ENCODE measurements around the gene FAM200C.
A peak's percentile ranks its signal among the peaks of the same experiment; 100 is the strongest.

Gene FAM200C

DNA sequence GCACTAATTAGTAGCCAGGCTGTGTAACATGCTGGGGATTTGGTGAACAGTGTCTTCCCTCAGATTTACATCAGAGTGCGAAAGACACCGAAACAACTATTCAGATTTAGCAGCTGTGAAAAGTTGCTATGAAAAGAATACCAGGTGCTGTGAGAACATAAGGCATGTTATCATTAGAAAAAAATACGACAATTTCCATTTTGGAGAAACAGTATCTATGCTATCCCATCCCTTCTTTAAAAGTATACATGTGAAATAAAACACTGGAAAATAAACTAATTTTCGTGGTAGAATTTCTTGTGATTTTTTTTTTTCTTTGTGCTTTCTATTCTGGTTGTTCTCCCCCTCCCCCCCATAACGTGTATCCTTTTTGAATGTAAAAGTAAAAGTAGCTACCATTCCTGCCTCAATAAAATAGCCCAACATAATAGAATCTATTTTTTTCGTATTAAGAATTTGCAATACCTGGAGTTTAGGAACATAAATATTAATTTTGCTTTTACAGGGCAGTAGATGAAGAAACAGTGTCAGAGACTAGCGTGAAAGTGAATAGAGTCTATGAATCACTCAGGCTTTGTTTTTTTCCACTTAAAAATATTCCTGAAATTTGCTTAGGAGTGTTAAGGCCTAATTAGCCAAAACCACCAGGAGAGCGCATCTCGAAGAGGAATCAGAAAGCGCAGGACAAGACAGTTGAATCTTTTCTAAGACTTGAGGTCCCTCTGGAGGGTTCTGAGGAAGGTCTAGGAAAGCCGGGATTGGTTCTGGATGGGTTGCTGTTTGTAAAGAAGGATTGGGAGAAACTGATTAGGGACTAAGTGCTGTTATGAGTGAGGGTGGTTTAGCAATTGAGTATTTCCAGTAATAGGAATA is 19.8 kb upstream of the FAM200C start:
- ATAC-seq (no peak), DNase-seq (no peak)

DNA sequence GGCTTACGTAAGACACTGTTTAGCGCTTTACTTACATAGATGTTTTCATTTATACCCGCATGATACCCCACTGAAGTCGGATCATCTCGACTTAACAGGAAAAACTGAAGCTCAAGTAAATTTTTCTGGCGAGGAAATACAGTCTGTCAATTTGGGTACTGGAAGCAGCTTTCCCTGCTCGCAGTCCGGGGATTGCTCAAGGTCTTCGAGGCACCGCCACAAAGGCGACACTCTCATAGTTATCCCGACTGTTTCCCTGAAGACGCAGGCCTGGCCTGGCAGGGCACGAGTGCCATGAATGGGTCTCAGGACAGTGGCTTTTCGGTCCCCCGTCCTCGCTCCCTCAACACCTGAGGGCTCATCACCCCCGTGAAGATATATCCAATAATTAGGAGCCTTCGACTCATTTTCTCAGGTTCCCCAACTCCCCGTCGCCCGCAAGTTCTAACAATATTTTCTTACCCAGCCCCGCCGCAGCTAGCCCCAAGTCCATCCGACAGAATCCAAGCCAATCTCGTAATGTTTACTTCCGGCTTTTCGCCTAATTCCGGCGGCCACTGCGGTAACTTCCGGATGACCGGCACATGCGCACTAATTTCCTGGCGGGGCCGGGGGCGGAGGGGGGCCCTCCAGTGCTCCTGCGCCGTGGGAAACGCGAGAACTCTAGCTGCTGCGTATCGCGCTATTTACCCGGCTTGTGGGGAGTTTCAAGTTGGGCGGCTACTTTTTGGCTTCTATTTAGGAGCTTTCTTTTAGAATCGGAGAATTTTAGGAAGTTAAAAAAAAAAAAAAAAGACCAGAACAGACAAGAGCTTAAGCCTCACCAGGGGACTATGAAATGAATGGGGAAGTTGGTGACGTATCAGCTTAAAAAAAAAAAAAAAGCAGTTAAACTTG is 19.0 kb upstream of the FAM200C start, which contains the start of gene SLU7:
Gene SLU7, minus strand, starts transcription at position 521 of the 897 bp plus-strand sequence. CDS start 3,787 bp downstream, outside the sequence.
- ATAC-seq (peak; percentile 86), DNase-seq (peak; percentile 95)

DNA sequence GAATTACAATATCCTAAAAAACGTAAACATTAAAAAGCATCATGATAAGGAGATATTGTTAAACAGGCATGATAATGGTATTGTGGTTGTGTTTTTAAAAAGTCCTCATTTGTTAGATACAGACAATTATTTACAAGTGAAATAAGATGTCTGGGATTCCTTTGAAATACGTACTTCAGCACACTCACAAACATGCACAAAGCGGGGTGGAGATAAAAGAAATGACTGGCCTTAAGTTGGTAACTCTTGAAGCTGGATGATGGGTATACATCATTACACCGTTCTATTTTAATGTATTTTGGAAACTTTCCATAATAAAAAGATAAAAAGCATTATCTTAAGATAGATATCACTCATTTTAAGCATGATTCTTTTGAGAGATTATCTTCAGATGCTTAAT is 1.0 kb downstream of the FAM200C start:
- ATAC-seq (no peak), DNase-seq (no peak)

DNA sequence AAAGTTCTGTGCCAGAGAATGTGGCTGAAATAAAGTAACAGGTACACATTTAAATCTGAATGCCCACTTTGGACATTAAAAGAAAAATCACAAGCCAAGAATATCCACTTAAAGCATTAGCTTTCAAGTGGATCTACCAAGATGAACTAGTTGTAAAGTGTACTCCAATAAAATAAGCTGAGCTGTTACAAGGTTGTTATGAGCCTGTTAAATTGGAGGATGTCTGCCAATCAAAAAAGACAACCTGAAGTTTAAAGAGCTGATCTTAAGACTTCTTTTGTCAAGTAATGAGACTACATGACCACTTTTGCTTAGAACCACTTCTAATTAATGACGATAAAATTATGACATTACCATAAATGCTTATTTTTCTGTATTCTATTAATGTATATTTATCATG is 2.4 kb downstream of the FAM200C start:
- no peak for ATAC-seq
- DNase-seq = no peak

DNA sequence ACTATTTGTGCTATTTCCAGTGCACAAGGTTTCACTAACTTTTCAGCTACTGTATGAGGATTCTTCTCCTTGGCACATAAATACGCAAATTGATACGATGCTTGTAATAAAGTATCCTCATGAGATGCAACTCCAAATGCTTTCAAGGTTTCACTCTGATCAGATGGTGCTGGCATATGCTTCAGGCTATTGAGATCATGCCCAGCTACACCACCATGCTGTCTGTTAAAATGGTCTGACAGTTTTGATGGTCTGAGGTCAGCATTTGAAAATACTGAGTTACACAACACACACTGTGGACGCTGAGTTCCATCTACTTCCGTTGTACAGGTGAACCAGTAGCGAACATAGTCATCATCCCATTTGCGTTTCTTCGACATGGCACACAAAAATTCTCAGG is 4.7 kb downstream of the FAM200C start:
- ATAC-seq (no peak), DNase-seq (no peak)

DNA sequence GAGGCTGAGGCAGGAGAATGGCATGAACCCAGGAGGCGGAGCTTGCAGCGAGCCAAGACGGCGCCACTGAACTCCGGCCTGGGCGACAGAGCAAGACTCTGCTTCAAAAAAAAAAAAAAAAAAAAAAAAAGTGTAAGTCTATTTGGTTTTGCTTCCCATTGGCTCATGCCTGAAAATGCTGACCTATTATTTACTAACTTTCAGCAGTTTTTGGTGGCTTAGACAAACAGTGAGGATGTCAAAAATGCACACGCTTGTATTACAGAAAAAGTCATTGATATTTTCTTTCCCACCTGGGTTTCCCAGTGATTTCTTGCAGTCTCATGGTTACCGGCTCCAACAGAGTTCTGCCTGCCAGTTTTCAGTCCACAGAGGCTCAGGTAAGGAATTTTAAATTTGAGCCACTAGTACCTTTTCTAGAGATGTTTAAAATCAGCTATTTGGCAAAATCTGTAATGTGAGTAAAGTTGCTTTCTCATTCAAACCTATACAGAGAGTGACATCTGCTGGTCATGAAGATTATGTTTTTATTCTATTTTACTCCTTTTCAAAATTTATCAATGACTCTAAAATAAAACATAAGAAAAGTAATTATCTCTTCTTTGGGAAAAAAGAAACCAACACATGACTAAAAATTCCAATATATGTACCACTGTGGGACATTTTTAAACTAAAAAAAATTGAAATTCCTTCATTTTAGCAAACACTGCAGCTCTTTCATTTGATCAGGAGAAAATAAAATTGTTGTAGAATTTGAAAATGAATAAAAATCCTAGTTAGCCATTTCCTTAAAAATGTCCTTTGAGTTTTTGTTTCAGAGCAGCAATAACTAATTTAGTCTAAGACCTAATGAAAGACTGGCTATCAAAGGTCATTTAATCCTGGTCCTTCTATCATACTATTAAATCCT is 8.8 kb downstream of the FAM200C start:
- no peak for ATAC-seq
- no peak for DNase-seq

DNA sequence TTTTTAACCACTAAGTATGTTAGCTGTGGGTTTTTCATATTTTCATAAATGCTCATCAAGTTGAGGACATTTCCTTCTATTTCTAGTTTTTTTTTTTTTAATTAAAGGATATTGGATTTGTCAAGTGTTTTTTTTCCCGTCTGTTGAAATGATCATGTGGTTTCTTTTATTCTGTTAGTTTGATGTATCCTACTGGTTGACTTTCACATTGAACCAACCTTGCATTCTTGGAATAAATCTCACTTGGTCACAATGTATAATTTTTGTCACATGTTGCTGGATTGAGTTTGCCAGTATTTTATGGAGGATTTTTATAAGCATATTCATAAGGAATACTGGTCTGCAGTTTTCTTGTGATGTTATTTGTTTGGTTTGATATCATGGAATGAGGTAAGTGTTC is 12.4 kb downstream of the FAM200C start:
- no peak for DNase-seq

DNA sequence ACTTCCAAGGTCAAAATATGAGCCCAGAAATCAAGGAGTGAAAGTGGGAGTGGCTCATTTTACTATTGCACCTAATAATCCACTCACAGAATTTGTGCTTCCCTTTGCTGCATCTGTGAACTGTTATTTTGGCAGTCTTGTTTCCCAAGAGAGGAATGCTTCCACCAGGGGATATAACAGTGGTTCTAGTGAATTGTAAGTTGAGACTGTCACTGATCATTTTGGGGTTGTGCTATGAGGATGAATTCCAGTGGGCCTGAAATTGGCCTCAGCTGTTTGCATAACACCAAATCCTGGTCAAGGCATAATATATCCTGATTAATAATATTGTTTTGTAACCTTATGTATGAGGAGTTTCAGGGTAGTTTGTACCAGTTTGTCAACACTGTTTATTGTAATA is 14.4 kb downstream of the FAM200C start:
- ATAC-seq (no peak), DNase-seq (no peak)

More for the DNA sequence above, 12.4 kb downstream of the FAM200C start:
- no peak for ATAC-seq

DNA sequence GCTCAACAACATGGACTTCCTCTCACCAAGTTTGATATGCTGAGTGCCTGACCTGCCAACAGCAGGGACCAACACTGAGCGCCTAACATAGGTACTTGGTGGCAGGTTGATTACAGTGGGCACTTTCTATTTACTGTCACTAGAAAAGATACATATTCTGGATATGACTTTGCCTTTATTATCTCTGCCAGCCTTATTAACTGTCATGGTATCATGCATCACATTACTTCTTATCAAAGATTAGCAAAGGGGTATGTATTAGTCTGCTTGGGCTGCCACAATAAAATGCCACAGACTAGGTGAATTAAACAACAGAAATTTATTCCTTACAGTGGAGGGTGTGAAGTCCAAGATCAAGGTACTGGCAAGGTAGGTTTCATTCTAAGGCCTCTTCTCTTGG is 15.2 kb downstream of the FAM200C start:
- no peak for ATAC-seq
- DNase-seq = no peak

DNA sequence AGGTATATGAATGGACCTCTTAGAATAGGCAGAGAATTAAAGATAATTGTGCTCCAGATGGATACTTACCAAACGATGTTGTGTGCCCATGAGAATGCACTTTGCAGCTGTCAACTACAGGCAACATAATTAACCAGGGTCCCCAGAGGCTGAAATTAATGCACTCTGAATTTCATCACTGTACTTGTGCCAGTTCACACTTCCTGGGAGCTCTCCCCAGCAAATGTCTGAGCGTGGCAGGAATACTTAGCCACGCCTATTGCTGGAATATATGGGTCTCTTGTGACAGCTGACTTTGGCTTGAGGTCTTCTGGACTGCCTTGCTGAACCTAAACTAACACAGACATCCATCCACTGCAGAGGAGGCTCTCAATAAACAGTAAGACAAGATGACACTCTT is 17.5 kb downstream of the FAM200C start:
- DNase-seq = no peak

DNA sequence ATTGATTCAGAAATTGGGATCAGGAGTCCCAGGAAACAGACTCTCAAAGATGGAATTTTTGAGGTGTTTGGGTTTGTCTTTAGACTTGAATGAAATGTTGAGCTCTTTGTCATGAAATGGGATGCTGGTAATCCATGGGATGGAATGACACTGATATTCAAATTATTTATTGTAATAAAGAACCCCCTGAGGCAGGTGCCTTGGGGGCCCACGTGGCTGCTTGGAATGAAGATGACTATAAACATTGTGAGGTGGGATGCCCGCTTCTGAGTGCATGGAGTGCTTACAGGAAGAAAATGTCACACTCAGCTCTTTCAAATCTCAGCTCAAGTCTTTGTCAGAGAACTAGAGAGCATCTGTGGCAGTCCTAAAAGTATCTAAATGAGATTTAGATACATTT is 19.8 kb downstream of the FAM200C start:
- ATAC-seq (no peak), DNase-seq (no peak)

More for the DNA sequence above, 17.5 kb downstream of the FAM200C start:
- ATAC-seq = no peak

DNA sequence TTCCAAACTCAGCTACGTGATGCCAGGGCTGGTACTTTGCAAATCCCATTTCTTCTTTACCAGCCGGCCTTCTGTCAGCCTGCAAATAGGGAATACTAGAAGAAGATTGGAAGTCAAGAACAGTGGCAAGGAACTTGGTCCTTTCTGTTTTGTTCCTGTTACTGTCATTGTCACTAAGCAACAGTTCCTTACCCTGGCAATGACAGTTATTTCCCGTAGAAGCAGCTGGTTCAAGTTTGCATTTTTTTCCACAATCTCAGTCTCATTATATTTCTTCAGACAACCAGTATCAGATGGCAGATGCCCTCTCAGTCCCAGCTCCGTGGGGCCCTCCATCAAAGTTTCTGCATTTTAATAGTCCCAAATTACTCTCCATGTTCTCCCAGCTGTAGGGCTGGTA is 20.3 kb downstream of the FAM200C start:
- DNase-seq (no peak), ATAC-seq (no peak)

DNA sequence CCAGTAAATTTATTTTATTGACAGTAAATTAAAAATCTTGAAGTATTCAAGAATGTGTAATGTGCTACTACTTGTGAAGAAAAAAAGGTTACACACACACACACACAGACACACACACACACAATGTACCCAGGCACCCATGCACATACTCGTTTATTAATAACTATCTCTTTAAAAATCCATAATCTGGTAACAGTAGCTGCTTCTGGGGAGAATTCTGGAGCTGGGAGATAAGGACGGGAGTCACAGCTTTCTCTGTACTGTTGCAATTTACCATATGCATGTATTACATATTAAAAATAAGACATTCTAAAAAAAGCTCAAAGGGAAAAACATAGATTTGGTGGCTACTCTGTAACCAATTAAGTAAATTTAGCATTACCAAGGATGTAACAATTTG is 21.5 kb downstream of the FAM200C start:
- DNase-seq (no peak), ATAC-seq (no peak)

DNA sequence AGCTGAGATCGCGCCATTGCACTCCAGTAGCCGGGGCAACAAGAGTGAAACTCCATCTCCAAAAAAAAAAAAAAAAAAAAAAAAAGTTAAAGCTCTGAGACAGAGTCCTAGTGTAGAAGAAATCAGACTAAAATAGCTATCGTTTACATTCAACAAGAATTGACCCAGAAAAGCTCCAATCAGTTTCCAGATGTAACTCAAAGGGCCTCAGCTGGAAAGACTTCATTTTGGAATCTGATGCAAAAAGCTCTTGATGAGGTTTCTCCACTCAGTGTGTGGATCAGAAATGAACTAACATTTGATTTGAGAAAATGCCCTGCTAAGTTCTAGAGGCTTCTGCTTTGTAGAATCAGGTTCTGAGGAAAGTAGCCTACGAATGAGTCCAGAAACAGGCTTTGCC is 22.2 kb downstream of the FAM200C start:
- no peak for DNase-seq
- ATAC-seq = no peak

DNA sequence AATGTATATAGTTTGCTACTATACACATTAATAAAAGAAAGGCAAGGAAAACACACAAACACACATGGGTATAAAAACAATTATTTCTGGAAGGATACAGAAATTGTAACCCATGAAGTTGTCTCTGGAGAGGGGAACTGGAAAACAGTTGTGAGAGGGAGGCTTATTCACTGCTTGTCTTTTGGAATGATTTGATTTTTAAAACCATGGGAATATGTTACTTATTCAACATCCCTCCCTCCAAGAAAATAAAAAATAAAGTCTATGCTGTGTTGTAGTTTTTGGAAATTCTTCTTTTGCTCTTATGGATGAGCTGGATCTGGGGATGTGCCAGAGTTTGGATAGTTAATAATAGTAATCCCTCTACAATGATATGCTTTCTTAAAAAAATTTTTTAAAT is 23.4 kb downstream of the FAM200C start:
- DNase-seq (no peak), ATAC-seq (no peak)

DNA sequence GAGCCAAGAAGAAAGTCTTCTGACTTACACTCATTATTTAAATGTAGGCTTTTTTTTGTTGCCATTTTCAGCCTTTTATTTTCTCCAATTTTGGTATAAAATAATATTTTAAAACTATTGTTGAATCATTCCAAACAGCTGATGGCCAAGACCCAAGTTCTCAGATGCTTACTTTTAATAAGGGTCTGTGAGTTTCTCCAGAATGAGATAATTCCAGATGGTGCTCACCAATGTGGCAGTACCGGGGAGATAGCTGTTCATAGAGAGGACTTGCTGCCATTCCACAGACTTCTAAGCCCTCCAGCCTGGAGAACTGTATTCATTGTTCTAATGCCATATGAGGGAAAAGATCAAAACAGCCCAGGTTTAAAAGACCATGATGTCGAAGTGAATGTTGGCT is 24.2 kb downstream of the FAM200C start:
- ATAC-seq = no peak
- DNase-seq = no peak

DNA sequence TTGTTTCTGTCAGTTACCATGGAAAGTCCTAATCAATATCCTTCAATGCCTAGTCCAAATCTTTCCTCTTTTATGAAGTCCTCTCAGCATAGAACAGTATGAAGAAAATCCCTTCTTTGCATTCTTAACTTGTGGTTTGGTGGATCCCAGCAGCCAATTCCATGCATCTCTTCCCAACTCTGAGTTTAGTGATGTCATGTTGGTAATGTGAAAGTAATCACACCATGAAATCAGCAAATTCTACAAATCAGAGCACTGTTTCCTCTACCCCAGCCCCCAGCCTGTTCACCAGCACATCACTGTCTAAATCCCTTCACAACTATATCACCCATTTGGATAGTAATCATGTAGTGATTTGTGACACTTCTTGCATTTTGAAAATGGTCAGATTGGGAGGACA is 24.7 kb downstream of the FAM200C start:
- ATAC-seq (no peak), DNase-seq (no peak)

DNA sequence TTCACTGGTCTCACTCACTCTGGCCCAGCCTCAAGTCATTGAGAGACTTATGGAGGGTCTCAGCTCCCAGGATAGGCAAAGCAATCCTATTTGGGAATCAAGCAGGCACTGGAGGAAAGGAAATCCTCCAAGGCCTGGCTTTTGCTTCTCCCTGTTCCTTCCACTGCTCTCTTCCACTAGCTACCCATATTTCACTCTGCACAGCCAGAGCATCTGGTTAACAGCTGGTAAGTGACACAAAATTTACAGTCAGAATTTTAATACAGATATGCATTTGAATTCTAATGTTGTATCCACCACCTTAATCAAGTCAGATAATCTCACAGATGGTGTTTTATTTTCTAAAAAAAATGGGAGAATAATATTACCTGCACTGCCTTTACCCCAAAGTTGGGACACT is 28.6 kb downstream of the FAM200C start:
- no peak for ATAC-seq

DNA sequence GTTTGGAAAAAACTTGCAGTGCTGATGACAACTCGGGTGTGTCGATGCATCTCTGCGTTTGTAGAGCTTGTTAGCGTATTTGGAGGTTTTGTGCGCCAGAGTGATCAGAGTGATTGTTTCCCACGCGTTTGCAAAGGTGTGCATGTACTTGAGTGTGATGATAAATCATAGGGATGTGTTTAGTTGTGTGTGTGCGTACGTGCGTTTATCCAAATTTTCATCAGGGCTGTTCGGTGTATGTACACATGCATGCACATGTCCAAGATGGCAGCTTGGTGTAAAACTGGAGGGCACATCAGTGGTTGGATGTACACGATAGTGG is 29.2 kb downstream of the FAM200C start:
- no peak for DNase-seq
- peak; percentile 24 for ATAC-seq

More for the DNA sequence above, 28.6 kb downstream of the FAM200C start:
- DNase-seq = no peak

DNA sequence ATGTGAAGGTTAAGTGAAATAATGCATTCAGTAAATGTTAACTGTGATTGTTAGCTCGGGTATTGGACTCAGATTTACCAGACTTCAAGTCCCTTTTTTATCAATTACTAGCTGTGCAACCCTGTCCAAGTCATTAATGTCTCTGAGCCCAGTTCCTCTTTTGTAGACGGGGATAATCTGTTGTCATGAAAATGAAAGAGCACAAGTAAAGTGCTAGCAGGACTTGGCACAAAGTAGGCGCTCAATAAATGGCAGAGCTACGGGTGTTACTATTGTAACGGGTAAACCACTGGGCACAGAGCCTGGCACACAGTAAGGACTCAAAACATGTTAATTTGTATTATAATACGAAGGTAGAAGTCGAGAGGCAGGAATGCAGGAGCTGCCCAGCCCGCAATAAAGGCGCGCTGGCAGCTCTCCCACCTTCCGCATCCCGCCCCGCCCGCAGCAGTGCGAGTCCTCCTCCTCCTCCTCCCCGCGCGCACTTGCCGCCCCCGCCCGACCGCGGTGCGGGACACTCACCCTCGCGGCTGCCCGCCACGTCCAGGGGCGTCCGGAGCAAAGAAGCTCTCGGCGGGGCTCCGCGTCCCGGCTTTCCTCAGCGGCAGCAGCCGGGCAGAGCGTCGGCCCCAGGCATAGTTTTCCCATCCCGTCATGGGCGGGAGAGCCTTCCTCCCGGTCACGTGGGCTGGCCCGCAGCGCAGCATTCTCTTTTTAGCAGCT is 29.7 kb downstream of the FAM200C start, which contains the start of gene C1QTNF2:
Gene C1QTNF2, minus strand, starts transcription at position 637 of the 723 bp plus-strand sequence. CDS start 15,615 bp downstream, outside the sequence.
- DNase-seq (peak; percentile 21), ATAC-seq (no peak)

DNA sequence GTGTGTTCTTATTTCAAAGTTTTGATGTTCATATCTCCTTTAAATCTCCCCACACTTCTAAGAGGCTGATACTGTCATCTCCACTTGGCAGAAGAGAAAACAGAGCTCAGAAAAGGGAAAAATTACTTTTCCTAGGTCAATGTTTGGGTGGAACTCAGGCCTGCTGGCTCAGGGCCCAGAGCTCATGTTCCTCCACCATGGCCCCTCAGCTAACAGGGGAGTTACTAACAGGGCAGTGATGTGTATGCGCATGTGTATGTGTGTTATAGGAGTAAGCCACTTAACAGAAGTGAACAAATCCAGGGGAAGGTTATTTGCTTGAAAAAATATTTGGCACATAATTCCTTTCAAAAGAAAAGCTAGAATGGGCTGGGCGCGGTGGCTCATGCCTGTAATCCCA is 32.0 kb downstream of the FAM200C start:
- DNase-seq = no peak
- no peak for ATAC-seq
